ENCODE measurements around the gene DTNB.
"Not testable (repeated sequence)": the region's sequence is repeated elsewhere in the genome, so short reads cannot be mapped to it uniquely, and the experiment has no call there.

The DTNB gene

GRCh38 chr2:25620077-25620476, 53.3 kb downstream of the DTNB start:
- DNase-seq, result peak; percentile 93

DNA sequence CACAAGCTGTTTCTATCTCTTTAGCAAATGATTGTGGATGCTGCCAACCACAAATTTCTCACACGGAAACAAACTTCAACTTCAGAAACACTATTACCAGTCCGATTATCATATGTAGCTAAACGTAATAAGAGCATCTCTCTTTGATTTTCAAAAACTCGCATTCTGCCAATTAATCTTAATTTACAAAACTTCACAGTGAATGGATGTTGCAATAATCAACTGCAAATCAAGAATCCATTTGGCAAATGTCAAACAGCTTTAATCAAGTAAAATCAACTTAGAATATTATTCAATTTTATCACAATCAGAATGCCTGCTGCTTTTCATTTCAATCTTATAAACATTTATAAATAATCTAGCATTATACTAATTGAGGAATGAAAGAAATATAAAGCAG, 54.2 kb downstream of the DTNB start:
- DNase-seq, result no peak

DNA sequence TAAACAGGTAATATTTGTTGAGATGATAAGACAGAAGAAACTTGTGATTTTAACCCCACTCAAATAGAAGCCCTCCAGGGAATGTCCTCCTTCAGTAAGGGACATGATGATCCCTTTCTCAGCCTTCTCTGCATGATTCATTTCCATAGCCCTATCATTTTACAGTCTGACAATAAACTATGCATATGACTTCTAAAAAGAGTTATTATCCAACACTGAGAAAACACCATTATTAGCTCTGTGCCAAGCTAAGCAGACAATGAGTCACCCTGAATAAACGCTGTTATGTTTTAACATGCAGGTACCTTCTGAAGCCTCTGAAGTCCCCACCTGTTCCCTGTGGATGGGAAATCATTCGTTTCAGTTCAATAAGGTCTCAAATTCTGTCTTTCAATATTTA, 54.7 kb downstream of the DTNB start:
- peak; percentile 95 for DNase-seq

- peak; percentile 72 for DNase-seq
These were observed 55.3 kb downstream of the DTNB start for GRCh38 chr2:25617948-25618646.

DNA sequence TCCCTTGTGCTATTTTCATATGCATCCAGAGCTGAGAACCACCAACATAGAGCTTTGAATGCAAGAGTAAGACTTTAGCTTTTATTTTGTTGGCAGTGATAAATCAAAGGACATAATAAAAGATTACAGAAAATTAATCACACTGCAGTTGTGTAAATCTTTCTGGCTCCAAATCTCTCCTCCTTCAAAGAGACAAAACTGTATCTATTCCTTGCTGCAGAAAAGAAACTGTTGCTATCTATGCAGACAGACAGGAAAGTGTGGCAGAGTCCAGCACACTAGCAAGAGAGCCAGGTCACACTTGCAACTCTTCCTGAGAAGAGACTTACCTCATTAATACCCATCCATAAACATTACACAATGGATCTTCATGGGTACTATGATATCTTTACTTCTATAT, 57.5 kb downstream of the DTNB start:
- DNase-seq, result peak; percentile 37

- peak; percentile 57 for DNase-seq
These were observed 58.0 kb downstream of the DTNB start for GRCh38 chr2:25615386-25615785.

DNA sequence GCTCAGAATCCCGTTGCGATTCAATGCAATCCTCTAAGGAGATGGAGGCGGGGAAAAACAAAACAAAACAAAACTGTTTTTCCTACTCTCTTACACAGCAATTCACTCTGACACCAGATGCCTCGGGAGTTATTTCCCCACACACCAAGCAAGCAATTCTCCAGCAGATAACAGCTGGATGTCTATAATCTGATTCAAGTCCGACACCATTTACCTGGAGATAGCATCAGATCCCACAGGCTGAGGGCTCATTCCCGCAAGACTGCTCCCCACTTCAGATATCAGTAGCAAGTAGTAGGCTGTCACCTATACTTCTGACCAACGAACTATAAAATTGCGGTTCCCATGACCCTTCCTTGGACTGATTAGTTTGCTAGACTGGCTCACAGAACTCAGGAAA, 58.7 kb downstream of the DTNB start:
- peak; percentile 59 for DNase-seq

DNA sequence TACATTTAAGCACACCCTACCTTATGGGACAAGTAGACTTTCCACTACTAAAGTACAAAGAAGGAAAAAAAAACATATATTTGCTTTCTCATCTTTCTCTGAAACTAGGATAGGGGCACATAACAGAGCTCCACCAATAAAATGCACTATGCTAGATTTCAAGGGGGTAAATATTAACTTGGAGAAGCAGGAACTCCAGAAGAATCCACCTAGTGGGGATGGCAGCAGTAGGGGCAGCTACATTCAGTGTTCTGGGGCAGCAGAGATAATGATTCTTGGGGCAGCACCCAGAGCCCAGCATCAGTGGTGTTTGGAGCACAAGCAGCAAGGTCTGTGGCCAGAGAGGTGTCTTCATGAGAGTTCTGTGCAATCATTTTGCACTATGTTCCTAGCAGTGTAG, 64.7 kb downstream of the DTNB start:
- no peak for DNase-seq

GRCh38 chr2:25606892-25607291, 66.5 kb downstream of the DTNB start:
- peak; percentile 29 for DNase-seq

GRCh38 chr2:25602333-25602723, 71.0 kb downstream of the DTNB start:
- no peak for DNase-seq

DNA sequence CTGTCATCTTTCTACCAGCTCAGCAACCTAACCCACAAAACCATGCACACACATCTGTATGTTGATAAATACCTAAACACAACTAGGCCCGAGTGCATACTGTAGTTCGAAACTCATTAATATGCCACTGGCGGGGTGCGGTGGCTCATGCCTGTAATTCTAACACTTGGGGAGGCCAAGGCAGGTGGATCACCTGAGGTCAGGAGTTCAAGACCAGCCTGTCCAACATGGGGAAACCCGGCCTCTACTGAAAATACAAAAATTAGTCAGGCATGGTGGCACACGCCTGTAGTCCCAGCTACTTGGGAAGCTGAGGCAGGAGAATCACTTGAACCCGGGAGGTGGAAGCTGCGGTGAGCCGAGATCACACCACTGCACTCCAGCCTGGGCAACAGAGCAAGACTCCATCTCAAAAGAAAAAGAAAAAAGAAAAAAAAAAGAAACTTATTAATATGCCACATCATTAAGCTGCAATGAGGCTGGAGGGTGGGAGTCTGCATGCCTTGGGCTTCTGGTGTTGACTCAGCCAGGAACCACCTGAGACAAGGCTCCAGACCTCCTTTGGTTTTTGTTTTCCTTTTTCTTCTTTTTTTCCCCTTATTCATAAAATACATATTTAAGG, 71.6 kb downstream of the DTNB start:
- not testable (repeated sequence) for DNase-seq

DNA sequence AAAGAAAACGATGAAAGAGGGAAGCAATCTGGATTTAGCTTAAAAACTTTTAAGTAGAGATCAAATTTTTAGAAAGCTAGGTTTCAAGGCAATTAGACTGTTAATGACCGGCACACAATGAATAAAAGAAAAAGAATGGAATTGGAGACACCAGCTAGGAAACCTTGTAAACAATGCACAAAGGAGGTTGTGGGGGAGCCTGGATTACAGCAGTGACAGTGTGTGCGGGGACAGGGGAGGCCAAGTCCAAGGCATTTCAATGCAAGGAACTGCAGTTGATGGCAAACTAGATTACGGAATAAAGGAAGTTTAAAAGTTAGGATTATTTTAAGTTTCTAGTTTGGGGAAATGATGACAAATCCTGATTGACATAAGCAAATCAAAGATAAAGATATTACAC, 74.5 kb downstream of the DTNB start:
- no peak for DNase-seq

DNA sequence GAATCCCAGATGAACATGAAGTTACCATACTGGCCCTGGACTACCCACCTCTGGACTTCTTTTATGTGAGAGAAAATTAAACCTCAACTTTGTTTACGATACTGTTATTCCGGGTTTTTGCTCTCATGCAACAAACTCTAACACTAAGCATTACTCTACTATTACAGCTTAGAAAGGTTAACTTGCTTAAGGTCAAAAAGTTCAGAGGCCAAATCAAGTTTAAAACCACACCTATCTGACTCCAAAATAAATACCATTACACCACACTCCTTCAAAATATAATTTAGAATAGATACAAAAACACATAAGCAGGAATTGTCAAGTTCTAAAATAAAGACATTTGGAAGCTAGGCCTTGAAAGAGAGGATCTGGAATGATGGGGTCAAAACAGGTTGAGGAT, 75.0 kb downstream of the DTNB start:
- DNase-seq, result no peak

- DNase-seq, result no peak
These were observed 75.5 kb downstream of the DTNB start for GRCh38 chr2:25597881-25598280.

GRCh38 chr2:25596516-25597244, 76.7 kb downstream of the DTNB start:
- DNase-seq, result no peak

DNA sequence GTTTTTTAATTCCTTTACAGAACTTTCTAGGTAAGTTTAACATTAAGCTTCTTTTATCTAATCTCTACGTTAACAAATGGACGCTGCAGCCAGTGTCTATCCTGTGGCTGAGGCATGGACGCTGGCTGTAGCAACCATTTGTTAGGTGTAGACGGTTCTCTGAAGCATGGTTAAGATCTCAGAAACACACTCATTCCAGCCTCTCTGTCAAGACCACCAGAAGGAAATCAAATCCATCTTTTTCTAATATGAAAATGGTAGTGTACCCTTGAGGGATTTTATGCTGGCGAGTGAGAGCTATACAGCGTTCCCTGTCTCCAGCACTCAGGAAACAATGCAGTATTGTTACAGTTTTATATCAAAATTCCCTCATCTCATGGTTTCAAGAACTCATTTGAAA, 78.0 kb downstream of the DTNB start:
- DNase-seq, result no peak

DNA sequence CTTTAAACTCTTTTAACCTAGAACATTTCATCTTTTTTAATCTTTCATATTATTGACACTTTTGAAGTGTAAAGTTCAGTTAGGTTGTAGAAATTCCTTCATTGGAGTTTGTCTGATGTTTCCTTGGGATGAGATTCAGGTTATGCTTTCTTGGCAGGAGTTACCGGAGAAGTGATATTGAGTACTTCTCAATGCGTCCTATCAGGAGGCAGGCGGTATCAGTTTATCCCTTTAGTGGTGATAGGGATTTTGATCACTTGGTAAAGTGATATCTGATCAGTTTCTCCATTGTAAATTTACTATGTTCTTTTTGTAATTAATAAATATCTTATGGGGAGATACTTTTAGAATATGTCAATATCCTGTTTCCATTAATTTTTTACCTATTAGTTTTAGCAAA, 78.4 kb downstream of the DTNB start:
- DNase-seq, result no peak

GRCh38 chr2:25592766-25593292, 80.5 kb downstream of the DTNB start:
- no peak for DNase-seq

GRCh38 chr2:25590921-25591505, 82.4 kb downstream of the DTNB start:
- no peak for DNase-seq

- DNase-seq, result no peak
These were observed 83.6 kb downstream of the DTNB start for GRCh38 chr2:25589676-25590205.

- DNase-seq, result no peak
These were observed 84.8 kb downstream of the DTNB start for GRCh38 chr2:25588576-25588975.

GRCh38 chr2:25587361-25587760, 86.0 kb downstream of the DTNB start:
- no peak for DNase-seq

DNA sequence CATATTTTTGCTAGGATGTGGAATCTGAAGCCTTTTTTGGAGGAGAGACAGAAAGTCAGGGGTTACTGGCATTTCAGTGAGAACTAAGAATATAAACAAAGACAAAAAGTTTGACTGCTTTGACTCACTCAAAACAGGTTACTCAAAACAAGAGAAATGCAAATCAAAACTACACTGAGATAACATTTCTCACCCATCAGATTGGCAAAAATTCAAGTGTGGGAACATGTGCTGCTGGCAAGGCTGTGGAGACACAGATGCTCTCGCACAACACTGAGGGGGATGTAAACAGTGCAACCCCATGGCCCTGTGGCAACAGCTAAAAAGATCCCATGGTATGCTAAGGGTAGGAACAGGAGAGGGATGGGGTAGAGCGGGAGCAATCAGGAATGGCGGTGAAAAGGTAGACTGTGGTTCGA, 86.6 kb downstream of the DTNB start:
- no peak for DNase-seq
